Heart right ventricle (tissue), 16 donors: ENCODE results near the gene TMEM167A. TPM values are rescaled to one million over a fixed set of nuclear protein-coding genes. Genes with fewer than 3 reads are reported as not detected.

ENCODE experiments used
- ATAC-seq, 8 donors: fragments of 200-7000 bp; cut with Tn5 transposase; one replicate each; pipeline ENCODE4 v1.9.1; 2020; ENCODE audit warnings: mild to moderate bottlenecking in 8 of 8, moderate library complexity in 8 of 8, moderate number of reproducible peaks in 1 of 8
- DNase-seq, 2 donors: peaks; one replicate each; pipeline ENCODE4 v3.0.0-alpha.2; 2020
- H3K27ac ChIP-seq, 10 donors: fragments of 200-600 bp; sonication (generic) in 2 of 10; one replicate each; pipeline versions ENCODE4 v1.5.0 to v1.8.0; 2020 to 2022; ENCODE audit warnings: mild to moderate bottlenecking in 3 of 10
- H3K27me3 ChIP-seq, 7 donors: fragments of 200-600 bp; one replicate each; pipeline ENCODE4 v1.8.0; 2021 to 2022; ENCODE audit warnings: mild to moderate bottlenecking in 2 of 7
- H3K36me3 ChIP-seq, 9 donors: fragments of 200-600 bp; sonication (generic) in 1 of 9; one replicate each; pipeline versions ENCODE4 v1.5.0 to v1.8.0; 2020 to 2022; ENCODE audit warnings: mild to moderate bottlenecking in 2 of 9
- H3K4me1 ChIP-seq, 9 donors: fragments of 200-600 bp; sonication (generic) in 1 of 9; one replicate each; pipeline versions ENCODE4 v1.5.0 to v1.8.0; 2020 to 2022; ENCODE audit warnings: mild to moderate bottlenecking in 4 of 9
- H3K4me3 ChIP-seq, 10 donors: fragments of 200-600 bp; sonication (generic) in 2 of 10; one replicate each; pipeline versions ENCODE4 v1.5.0 to v1.8.0; 2020 to 2022; ENCODE audit warnings: mild to moderate bottlenecking in 7 of 10, moderate library complexity in 2 of 10
- H3K9me3 ChIP-seq, 11 donors: fragments of 200-600 bp in 10 of 11; sonication (generic) in 2 of 11; one replicate each; pipeline versions ENCODE4 v1.5.0 to v1.8.0; 2013 to 2022; ENCODE audit warnings: mild to moderate bottlenecking in 2 of 11, control low read depth in 1 of 11, moderate library complexity in 1 of 11
- CTCF ChIP-seq, 9 donors: fragments of 200-600 bp; sonication (generic) in 2 of 9; IDR thresholded peaks; one replicate each; pipeline versions ENCODE4 v1.5.0 to v1.8.0; 2021 to 2022; ENCODE audit warnings: antibody characterized with exemption in 9 of 9, mild to moderate bottlenecking in 5 of 9, moderate library complexity in 1 of 9
- WGBS, 2 donors: extraction: QIAGEN DNeasy Blood & Tissue Kit; methylation state at CpG; one replicate each; pipeline ENCODE4 v1.1.7; 2013; ENCODE audit warnings: inconsistent platforms in 1 of 2; 5-methylcytosine and 5-hydroxymethylcytosine counted together
- intact Hi-C, 10 donors: fragments of 100-400 bp; cut with DNase I; formaldehyde crosslinking; loops; one replicate each; pipeline versions ENCODE4 v1.11.1 to v1.14.2; 2022
- polyA plus RNA-seq, 2 donors: library from polyadenylated mRNA; stranded (reverse); fragments of 200-250 nt; gene quantifications; one replicate each; pipeline ENCODE4 v1.2.3, GENCODE V29; 2013
- total RNA-seq, 10 donors: library from RNA; stranded (reverse); fragmentation: NEBNext Ultra II Directional in 3 of 10; extraction: Animal tissue kit (Norgen Biotek cat#: 25700) in 3 of 10; gene quantifications; one replicate each; pipeline versions ENCODE4 v1.2.1 to v1.2.4, GENCODE V29; 2021 to 2023
- donor health status: Arrhythmogenic right ventricular cardiomyopathy.
- donor health status: ischemic (EF 13 %, LVEDD 7.1; RV severe dilation, severe dysfunction).
- donor health status: healthy with polysubstance abuse.
- donor health status: DM: no; HTN: yes; CAD: no.
- donor health status: DM: no; HTN: no; CAD: no.
- donor health status: ischemic (EF 25% LVEDD 6.9; RV normal size, moderate dysfunction).
- donor health status: ischemic (EF 25% LVEDD 5.7; RV mildly dilated, moderate dysfunction).
- donor health status: healthy.
- donor health status: DM: yes; HTN: yes; CAD: no.
- donor health status: Ischemic cardiomyopathy.
- donor health status: ischemic (EF 35%, LVEDD 5.7; RV mildly dilated, moderate dysfunction).
- donor health status: nonischemic (EF 11% LVEDD 7.7; RV severe dilation, severe dysfunction).
- donor health status: DM: yes; HTN: yes; CAD: no.
- donor health status: PGD.
- donor health status: ischemic (EF 29% LVEDD 5.4; RV normal size, mild dysfunction).
- donor health status: nonischemic (EF 23%, LVEDD 6.1; RV moderate dilation, normal function).

Gene TMEM167A
- total and polyA plus RNA-seq, 12 donors = 17.6 to 53.5 (median 43.4) TPM

DNA sequence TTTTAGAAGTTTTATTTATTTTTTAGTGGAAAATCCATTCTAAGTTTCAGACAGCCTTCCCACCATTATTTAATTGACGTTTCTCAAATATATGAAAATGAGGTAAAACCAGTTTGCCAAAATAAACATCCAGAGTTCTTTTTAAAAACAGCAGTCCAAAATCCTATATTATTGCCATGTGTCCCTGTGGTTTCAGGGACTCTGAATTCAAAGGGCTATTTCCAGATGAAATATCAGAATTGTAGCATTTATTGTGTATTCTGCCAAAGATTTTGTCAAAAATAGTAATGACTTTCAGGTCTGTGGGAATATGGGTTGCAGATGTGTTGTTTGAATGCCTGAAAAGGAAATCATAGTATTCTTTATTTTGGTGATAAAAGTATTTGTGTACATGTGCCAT is 41.8 kb upstream of the TMEM167A start:
- no peak overlapping the region for H3K27ac ChIP-seq
- DNase-seq (no peak), ATAC-seq (no peak)
- WGBS, 2 donors = 75 to 81% methylated on average over 1 of the region's 1 CpG
- peaks cover 0 to 14% (median 0%) of the 10 kb centered on the region in 9 donors for H3K36me3 ChIP-seq
- peaks cover 0 to 14% (median 4%) of the 10 kb centered on the region in 11 donors for H3K9me3 ChIP-seq
- H3K4me3 ChIP-seq = no peak overlapping the region
- no peaks in the 10 kb centered on the region for H3K4me1 ChIP-seq
- intact Hi-C loops = no loop called here
- H3K27me3 ChIP-seq = no peaks in the 10 kb centered on the region
- TF ChIP-seq CTCF (IDR thresholded peaks at IDR 0.05) = no peak

DNA sequence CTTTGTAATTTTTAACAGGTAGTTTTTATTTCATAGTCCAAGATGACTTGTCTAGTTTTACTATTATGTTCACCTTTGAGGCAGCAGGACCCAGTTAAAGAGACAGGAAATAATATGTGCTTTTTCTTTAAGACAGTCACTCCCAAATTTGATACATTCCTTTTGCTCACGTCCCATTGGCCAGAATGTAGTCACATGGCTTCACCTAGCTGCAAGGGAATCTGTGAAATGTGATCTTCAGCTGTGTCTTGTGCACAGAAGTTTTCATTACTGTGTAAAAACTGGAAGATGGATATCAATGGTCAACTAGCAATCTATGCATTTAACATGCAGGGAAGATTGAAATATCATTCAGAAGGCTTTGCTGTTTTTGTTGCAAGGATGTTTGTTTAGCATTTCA is 41.3 kb upstream of the TMEM167A start:
- H3K9me3 ChIP-seq = peaks cover 0 to 19% (median 4%) of the 10 kb centered on the region in 11 donors
- H3K4me1 ChIP-seq = no peaks in the 10 kb centered on the region
- intact Hi-C loops = no loop called here
- 92 to 95% methylated on average over 1 of the region's 1 CpG for WGBS, 2 donors
- ATAC-seq (no peak), DNase-seq (no peak)
- H3K4me3 ChIP-seq = no peak overlapping the region
- peaks cover 0 to 19% (median 0%) of the 10 kb centered on the region in 9 donors for H3K36me3 ChIP-seq
- H3K27me3 ChIP-seq = no peaks in the 10 kb centered on the region
- H3K27ac ChIP-seq = no peak overlapping the region
- TF ChIP-seq CTCF (IDR thresholded peaks at IDR 0.05) = no peak

- no peak for TF ChIP-seq CTCF (IDR thresholded peaks at IDR 0.05)
- no peaks in the 10 kb centered on the region for H3K4me1 ChIP-seq
- no peak for DNase-seq
- H3K36me3 ChIP-seq = peaks cover 0 to 38% (median 0%) of the 10 kb centered on the region in 9 donors
- no peaks in the 10 kb centered on the region for H3K27me3 ChIP-seq
- WGBS, 2 donors = 83 to 87% methylated on average over 1 of the region's 1 CpG
- peaks cover 0 to 22% (median 4%) of the 10 kb centered on the region in 11 donors for H3K9me3 ChIP-seq
- H3K4me3 ChIP-seq = no peak overlapping the region
- no peak overlapping the region for H3K27ac ChIP-seq
- ATAC-seq = no peak
- intact Hi-C loops = no loop called here
Observed at GRCh38 chr5:83115816-83116215, 38.6 kb upstream of the TMEM167A start.

DNA sequence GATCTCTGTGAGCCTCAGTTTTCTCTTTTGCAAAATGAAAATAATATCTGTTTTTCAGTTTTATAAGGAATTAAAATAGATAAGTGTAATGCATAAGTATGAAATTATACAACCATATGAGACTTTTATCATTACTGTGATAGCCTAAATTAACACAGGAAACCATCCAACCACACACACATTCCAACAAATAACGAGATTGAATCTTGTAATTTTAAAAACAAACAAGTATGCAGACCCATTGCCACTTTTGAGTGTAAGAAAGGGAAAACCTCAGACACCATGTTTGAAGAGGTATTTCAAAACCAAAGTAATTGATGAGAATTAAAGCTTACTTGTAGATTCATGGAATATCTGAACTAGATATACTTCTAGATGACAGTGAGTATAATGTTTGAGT is 32.2 kb upstream of the TMEM167A start:
- no peak for TF ChIP-seq CTCF (IDR thresholded peaks at IDR 0.05)
- Histone ChIP-seq H3K27ac (no peak overlapping the region), H3K27me3 (no peaks in the 10 kb centered on the region), H3K36me3 (peaks cover 0 to 27% (median 0%) of the 10 kb centered on the region in 9 donors), H3K9me3 (peaks cover 0 to 11% (median 0%) of the 10 kb centered on the region in 11 donors), H3K4me1 (no peaks in the 10 kb centered on the region), H3K4me3 (no peak overlapping the region)
- 62 to 72% methylated on average over 1 of the region's 1 CpG for WGBS, 2 donors
- no peak for DNase-seq
- no peak for ATAC-seq
- intact Hi-C loops = no loop called here
